HG03378 (cell line): Measurements from ENCODE around the gene STIMATE.

Experiments
- ATAC-seq: cut with Tn5 transposase; IDR thresholded peaks from one replicate; pipeline ENCODE4 v1.9.1; 2021; ENCODE audit warnings: mild to moderate bottlenecking, moderate library complexity; ENCODE audit not compliant: unreplicated experiment

The STIMATE gene

DNA sequence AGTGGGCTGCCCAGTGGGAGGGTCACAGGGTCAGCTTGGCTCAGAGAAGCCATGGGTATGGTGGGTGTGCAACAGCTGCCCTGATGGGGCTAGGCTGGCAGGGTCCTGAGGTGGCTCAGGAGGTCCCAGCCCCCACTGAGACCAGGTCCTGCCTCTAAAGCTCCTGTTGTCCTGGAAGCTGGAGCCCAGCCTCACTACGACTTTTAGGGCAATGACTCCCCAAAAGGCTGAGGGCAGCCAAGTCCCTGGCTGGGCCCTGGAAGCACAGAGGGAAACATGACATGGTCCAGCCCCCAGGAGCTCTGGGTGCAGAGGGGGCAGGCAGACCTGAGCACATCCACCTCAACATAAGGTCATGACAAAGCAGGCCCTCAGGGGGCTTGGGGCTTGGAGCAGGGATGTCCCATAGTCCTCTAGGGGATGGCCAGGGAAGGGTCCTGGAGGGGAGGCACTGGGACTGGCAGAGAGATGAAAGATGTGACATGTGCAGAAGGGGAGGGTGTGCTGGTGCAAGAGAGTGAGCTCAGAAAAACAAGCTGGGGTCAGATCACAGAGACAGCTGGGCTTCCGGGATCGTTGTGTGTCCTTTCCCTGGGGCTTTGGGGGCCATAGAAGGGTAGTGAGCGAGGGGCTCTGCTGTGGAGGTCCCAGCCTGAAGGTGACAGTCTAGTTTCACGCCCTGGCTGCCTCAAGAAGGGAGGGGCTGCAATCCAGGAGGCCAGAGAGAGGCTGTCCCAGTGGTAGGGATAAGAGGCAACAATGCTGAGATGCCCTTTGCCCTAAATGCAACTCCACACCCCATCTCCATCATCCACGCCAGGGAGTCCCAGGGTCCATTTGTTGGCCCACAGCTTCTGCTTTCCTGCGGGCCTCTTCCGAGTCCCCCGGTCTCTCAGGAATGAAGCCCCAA is 103.4 kb downstream of the STIMATE start:
- ATAC-seq, result no peak

DNA sequence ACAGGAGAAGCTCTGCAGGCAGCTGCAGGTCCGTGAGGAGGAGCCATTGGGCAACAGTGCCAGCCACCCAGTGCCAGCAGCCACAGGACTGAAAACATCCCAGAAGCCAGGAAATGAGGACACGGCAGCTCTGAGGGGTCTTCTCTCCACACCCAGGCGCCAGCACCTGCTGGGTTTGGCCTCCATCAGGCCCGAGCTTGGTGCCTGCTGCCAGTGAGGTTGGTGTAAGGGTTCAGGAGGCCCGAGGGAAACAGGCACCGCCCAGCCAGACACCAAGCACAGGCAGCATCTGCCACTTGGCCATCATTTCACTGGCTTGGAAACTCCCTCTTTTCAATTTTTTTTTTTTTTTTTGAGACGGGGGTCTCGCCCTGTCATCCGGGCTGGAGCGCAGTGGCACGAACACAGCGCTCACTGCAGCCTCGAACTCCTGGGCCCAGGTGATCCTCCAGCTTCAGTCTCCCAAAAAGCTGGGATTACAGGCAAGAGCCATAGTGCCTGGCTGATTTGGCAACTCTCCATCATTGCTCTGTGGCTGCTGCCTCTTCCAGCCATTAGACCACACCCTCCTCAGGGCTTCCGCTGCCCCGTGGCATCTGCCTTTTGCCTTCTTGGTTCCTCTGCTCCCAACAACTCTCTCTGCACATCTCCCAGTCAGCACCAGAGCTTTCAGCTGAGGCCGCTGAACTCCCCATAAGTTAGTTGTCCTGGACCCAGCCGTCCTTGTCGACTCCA is 104.2 kb downstream of the STIMATE start:
- no peak for ATAC-seq

DNA sequence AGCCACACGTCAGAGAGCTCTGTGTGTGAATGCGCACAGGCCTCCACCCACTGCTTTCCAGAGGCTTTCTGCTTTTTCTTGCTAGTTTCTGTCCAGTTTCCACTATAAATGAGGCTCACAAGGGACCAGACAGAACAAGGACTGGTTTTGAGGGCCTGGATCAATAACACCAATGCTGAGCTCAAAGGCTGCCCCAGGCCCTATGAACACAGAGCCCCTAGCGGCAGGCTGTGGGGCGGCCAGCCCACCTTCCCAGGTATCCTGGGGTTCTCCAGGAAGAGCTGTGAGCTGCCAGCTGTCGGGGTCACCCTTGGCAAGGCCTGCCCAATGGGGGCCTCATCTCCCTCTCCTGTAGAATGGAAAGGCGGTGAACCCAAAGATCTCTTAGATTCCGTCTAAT is 104.9 kb downstream of the STIMATE start:
- ATAC-seq, result no peak

DNA sequence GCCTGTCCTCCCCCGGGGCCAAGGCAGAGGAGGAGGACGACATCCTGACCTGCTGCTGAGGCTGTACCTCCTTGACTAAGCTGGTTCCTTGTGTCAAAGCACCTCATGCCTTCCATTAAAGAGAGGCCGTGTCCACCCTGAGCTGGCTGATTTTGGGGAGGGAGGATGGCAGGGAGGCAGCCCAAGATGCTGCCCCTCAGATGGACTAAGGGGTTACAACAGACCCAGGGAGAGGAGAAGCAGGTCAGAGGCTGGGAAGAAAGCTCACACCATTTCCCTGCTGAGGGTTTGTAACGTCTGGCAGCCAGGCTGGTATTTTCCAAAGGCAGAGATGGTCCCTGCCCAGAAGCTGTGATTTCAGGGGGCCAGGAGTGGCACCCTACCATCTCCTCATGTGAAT is 105.4 kb downstream of the STIMATE start:
- no peak for ATAC-seq

DNA sequence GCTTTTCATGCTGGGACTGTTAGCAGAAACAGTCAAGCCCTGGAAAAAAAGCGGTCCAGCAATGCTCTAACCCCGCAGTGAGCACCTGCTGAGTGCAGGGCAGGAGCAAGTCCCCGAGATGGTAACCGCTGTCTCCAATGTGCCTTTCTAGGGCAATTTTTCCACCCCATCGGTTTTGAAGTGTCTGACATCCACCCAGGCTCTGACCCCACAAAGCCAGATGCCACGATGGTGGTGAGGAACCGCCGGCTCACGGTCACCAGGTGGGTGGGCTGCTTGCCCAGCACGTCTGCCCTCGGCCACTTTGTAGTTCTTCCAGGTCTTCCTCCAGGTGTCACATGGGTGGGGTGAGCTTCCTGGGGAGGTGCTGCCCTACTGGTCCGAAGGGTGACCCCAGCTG is 106.0 kb downstream of the STIMATE start:
- no peak for ATAC-seq

DNA sequence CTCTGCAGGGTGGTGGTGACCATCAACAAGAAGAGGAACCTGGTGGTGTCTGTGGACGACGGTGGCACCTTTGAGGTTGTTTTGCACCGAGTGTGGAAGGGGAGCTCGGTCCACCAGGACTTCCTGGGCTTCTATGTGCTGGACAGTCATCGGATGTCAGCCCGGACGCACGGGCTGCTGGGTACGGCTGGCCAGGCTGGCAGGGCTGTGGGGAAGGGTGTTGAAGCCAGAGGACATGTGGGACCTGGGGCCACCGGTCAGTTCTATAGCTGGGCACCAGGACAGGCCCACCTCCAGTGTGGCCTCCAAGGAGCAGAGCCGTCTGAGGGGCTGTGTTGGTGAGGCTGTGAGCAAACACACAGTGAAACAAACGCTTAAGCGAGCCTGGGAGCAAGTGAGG is 106.6 kb downstream of the STIMATE start:
- no peak for ATAC-seq

DNA sequence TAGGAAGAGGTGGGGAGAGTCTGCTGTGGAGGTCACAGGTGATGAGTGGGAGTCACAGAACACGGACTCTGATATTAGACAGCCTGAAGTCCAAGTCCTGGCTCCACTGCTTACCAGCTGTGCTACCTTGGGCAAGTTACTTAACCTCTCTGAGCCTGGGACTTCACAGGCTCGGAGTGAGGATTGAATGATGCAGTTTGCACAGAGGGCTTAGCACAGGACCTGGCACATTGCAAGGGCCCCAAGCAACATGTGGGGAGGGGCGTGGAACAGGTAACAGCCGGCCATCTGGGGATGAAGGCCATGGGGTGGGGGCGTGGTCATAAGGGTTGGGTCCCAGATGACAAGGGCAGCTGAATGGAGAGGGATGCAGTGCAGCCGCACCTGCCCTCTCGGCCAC is 107.0 kb downstream of the STIMATE start:
- ATAC-seq, result no peak

DNA sequence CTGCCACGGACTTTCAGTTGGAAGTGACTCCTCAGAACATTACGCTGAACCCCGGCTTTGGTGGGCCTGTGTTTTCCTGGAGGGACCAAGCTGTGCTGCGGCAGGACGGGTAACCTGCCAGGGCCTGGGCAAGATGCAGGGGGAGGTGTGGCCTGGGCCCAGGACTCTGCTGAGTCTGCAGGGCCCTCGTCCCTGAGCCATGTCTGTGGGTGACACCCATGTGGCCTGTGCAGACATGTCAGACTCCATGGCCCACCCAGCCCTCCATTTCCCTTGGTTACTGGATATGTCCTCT is 107.7 kb downstream of the STIMATE start:
- no peak for ATAC-seq

DNA sequence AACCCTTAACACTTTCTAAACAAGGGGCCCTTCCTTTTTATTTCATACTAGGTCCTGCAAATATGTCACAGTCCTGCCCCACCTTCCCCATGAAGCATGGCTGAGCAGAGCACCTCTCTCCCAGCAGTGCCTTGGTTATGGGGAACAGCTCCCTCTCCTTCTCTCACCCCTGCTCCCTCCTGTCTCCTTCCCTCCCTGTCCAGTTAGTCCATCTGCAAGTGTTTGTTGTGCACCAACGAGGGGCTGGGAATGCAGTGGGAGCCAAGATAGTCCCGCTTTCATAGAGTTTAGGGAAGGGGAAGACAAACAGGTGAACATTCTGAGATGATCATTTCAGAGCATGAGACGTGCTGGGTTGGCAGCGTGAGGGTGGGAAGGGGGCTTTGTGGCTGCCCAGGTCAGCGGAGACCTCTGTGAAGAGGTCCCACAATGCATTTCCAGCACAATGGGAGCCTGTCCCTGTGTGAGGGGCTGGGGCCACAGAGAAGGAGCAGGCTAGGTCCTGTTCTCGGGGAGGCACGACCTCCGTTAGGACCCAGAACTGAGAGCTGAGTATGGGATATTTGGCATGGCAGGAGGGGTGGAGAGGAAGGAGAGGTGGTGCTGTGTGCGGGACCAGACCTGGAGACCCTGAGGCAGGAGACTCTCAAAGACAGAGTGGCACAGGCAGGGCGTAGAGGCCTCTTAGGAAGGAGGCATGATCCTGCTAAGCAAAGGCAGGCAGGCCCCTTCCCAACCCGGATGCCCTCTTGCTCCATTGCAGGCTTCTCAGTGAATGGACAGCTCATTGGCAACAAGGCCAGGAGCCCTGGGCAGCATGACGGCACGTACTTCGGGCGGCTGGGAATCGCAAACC is 108.2 kb downstream of the STIMATE start:
- ATAC-seq, result no peak

DNA sequence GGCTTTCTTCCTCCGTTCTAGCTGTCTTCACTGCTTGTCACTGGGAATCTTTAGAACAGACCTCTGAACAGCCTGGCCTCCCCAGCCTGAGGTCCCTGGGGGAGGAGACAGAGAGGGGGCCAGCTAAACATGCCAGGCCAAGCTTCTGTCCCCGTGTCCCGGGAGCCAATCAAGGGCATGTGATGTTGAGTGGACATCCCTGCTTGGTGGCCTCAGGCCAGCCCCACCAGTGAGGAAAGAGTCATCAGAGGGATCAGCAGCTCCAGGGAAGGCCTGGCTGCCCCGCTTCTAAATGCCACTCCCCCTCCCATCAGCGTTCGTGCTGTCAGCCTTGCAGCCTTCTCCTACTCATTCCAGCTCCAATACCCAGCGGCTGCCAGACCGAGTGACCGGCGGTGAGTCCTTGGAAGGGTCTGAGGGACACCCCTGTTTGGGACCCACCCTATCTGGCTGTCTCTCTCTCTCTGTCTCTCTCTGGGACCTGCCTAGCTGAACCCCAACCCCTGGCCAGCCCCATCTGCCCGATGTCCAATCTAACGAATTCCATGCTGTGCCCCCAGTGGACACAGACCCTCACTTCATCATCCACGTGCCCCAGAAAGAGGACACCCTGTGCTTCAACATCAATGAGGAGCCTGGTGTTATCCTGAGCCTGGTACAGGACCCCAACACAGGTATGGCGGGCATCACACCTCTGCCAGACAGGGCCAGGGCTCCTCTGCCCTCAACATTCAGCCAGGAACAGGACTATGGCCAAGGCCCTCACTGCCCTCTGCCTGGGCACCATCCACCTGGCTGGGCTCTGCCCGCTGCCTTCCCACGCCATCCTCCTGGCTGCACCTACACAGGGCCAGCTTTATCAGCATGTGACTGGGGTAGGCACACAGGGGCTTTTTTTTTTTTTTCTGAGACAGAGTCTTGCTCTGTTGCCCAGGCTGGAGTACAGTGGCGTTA is 109.4 kb downstream of the STIMATE start:
- no peak for ATAC-seq

DNA sequence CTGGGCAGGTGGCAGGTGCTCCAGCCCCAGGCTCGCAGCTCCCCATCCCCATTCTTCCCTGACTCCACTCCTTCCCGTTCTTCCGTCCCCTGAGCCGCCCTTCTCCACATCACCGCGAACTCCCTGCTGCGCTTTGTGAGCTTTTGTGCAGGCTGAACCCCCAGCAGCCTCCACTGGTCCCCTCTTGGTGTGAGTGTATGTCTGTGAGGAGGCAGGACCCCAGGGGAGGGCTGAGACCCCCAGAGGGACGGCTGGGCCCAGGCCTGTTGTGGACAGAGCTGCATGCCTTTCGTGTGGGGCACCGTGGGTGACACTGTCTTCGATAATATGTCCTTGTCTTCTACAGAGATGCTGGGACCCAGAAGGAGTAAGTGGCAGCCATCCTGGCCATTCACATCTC is 110.1 kb downstream of the STIMATE start:
- ATAC-seq, result no peak
